Mucosa of stomach (tissue), 1 donor: ENCODE data around the gene MAP3K12.

ENCODE experiments used
- H3K27me3 ChIP-seq: one replicate; pipeline ENCODE4 v1.7.0; 2013; ENCODE audit warnings: mild to moderate bottlenecking, low read length; ENCODE audit not compliant: control insufficient read depth, insufficient read depth
- H3K36me3 ChIP-seq: one replicate; pipeline ENCODE4 v1.7.0; 2013; ENCODE audit warnings: low read length; ENCODE audit not compliant: control insufficient read depth, insufficient read depth
- H3K4me1 ChIP-seq: one replicate; pipeline ENCODE4 v1.7.0; 2013; ENCODE audit warnings: mild to moderate bottlenecking, low read length; ENCODE audit not compliant: control insufficient read depth, insufficient read depth
- H3K4me3 ChIP-seq: one replicate; pipeline ENCODE4 v1.7.0; 2013; ENCODE audit warnings: low read length
- H3K9ac ChIP-seq: one replicate; pipeline ENCODE4 v1.7.0; 2013; ENCODE audit warnings: mild to moderate bottlenecking, low read length, moderate library complexity
- H3K9me3 ChIP-seq: one replicate; pipeline ENCODE4 v1.7.0; 2013; ENCODE audit warnings: mild to moderate bottlenecking, low read length, moderate library complexity; ENCODE audit not compliant: control insufficient read depth
- donor health status: Pancreatic carcinoma.

Gene MAP3K12

DNA sequence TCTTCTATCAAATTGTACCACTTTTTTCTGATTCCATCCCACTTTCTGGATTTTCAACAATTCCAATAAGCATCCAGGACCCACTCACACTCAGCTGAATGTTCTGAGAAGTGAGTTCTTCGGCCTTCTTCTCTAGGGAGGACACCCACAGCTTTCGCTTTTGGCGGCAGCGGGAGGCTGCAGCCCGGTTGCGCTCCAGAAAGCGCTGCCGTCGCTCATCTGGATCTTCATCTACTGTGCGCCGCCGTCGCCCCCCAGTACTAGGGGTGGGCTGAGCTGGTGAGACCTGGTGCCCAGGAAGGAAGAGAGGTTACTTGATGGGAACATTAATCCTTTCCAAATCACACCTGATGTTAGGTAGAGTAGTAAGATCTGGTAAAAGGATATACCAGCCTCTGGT is 25.2 kb upstream of the MAP3K12 start:
- Histone ChIP-seq H3K4me1 (no peaks in the 10 kb centered on the region), H3K36me3 (peaks cover 13% of the 10 kb centered on the region)

DNA sequence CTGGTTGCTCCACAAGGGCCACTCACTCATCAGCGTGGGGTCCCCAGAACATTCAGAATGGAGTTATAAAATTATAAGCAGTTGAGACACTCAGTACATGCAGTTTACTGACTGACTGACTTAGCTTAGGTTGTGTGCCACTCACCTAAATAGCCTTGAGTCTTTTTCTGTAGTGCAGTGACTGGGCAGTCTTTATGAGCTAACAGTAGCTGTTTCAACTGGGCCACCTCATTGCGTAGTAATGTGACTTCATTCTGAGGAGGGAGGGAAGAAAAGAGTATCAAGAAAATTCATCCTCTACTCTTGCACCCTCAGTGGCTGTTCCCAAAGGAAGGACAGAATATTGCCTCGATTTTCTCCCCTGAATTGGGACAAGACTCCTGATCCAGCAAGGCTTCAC is 23.9 kb upstream of the MAP3K12 start:
- H3K36me3 ChIP-seq = peaks cover 13% of the 10 kb centered on the region
- H3K4me3 ChIP-seq = no peak overlapping the region
- H3K4me1 ChIP-seq = no peaks in the 10 kb centered on the region
- no peak overlapping the region for H3K9ac ChIP-seq
- no peaks in the 10 kb centered on the region for H3K9me3 ChIP-seq
- no peaks in the 10 kb centered on the region for H3K27me3 ChIP-seq

More for the DNA sequence above, 25.2 kb upstream of the MAP3K12 start:
- no peak overlapping the region for H3K9ac ChIP-seq
- H3K9me3 ChIP-seq = no peaks in the 10 kb centered on the region
- H3K4me3 ChIP-seq = no peak overlapping the region
- H3K27me3 ChIP-seq = no peaks in the 10 kb centered on the region

DNA sequence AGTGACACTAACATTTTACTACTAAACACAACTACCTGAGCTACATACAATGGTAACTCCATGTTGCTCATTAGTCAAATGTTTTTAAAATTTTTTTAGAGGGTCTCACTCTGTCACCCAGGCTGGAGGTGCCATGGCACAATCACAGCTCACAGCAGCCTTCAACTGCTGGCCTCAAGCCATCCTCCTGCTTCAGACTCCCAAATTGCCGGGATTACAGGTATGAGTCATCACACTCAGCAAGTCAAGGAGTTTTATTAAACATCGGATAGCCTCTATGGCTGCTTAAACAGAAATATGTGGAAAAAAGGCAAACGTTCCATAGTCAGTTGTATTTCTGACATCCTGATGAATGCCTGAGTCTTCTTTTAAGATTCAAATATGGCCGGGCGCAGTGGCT is 19.1 kb upstream of the MAP3K12 start:
- Histone ChIP-seq H3K4me1 (no peaks in the 10 kb centered on the region), H3K9ac (no peak overlapping the region), H3K36me3 (peaks cover 23% of the 10 kb centered on the region), H3K4me3 (no peak overlapping the region), H3K27me3 (no peaks in the 10 kb centered on the region), H3K9me3 (no peaks in the 10 kb centered on the region)

DNA sequence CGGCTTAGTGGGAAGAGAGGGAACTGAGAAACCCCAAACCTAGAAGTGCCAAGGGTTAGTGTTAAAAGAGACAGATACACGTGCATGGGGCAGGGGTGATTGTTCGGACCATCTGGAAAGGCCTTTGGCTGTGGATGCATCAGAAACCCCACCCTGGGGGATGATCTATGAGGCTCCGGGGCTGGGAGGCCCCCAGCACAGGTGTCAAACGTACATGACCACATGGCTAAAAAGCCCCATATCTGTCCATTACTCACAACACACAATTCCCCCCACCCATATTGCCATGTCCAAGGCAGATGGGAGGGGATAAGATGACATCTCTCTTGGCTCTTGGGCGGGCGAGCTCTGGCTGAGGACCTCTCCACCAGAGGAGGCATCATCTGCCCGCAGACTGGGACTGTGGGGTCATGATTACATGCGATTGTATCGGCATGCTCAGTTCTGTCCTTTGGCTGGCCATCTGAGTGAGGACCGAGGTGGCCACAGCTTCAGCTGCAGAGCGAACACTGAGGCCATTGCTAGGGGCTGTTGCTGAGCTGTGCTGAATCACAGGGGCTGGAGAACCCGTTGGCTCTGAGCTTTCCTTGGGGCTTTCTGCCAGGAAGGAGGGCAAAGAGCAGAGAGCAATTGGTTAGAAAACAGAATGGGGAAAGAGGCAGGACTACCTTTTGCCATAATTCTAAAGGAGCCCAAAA is 17.6 kb upstream of the MAP3K12 start:
- Histone ChIP-seq H3K9me3 (no peaks in the 10 kb centered on the region), H3K9ac (no peak overlapping the region), H3K4me3 (no peak overlapping the region), H3K27me3 (no peaks in the 10 kb centered on the region), H3K36me3 (peaks cover 10% of the 10 kb centered on the region), H3K4me1 (no peaks in the 10 kb centered on the region)

DNA sequence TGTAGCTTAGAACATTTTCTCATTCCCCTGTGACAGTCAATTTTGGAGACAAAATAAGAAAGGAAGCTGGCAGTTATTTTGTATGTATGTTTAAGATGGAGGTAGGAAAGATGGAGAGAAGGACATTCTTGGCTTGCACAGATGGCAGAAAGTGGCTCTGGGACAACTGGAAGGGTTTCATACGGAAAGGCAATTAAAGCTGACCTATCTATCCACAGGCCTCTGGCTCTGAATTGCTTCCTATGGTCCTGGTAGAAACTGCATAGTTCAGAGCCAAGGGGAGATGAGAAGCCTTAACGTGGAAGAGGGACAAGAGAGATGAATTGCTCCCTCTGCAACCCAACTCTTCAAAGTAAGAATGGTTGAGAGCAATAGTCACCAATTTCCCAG is 16.0 kb upstream of the MAP3K12 start:
- Histone ChIP-seq H3K9me3 (no peaks in the 10 kb centered on the region), H3K4me3 (no peak overlapping the region), H3K9ac (no peak overlapping the region), H3K4me1 (no peaks in the 10 kb centered on the region), H3K36me3 (peaks cover 10% of the 10 kb centered on the region), H3K27me3 (no peaks in the 10 kb centered on the region)

DNA sequence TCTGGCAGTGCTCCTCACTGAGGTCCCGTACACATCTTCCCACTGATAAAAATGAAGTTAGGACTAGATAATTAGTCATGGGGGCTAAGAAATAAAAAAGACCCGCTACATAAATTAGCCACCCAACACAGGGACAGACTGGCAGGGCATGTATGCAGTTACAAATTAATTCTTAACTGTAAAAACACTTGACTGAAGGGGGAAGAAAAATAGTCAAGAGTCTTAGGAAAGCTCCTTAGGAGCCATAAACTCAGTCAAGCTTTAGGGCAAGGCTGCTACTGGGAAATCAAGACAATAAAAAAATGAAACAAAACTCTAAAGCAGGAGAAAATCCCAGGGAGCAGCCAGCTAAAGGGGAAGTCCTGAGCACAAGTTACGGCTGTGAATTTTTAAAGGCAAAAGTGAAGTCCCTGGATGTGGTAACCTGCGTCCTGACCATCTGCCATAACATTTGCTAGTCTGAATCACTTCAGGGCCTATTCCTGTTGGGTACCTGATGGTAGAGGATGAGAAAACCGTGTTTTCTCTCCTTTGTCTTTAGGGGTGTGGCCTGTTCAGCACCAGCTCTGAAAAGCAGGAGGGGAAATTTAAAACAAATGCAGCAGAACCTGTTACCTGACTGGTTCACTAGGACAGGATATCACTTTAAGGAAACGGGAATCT is 15.5 kb upstream of the MAP3K12 start:
- Histone ChIP-seq H3K4me1 (no peaks in the 10 kb centered on the region), H3K4me3 (no peak overlapping the region), H3K36me3 (peaks cover 10% of the 10 kb centered on the region), H3K27me3 (no peaks in the 10 kb centered on the region), H3K9me3 (no peaks in the 10 kb centered on the region), H3K9ac (no peak overlapping the region)

DNA sequence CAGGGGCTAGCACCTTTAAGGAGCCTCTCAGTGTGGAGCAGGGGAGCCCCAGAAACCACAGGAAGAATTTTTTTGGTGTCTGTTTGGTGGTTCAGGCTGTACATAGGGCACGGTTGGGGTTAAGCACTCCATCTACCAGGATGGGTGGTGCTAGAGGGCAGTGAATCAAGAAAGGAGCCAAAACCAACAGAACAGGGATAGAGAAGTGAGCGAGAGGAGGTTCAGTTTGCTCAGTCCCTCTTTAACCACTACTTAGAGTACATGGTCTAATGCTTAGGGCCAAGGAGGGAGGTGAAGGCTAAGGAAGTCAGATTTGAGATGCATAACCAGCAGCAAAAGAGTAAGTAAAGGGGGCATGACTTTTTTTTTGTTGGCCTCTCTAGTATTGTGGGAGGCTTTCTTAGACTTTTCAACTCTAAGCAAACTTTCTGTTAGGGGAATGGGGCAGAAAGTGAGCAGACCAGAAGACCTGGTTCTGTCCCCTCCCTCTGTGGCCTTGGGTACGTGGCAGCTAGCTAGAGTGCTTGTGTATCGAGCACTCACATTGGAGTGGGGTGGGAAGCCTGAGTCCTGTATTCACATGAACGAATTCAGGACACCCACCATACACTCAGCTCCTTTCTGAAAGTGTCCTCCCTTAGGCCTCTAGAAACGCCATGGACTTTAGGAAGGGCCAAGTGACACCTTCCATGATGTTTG is 14.6 kb upstream of the MAP3K12 start:
- Histone ChIP-seq H3K4me3 (no peak overlapping the region), H3K36me3 (peaks cover 10% of the 10 kb centered on the region), H3K9ac (no peak overlapping the region), H3K4me1 (peaks cover 2% of the 10 kb centered on the region), H3K9me3 (no peaks in the 10 kb centered on the region), H3K27me3 (no peaks in the 10 kb centered on the region)

DNA sequence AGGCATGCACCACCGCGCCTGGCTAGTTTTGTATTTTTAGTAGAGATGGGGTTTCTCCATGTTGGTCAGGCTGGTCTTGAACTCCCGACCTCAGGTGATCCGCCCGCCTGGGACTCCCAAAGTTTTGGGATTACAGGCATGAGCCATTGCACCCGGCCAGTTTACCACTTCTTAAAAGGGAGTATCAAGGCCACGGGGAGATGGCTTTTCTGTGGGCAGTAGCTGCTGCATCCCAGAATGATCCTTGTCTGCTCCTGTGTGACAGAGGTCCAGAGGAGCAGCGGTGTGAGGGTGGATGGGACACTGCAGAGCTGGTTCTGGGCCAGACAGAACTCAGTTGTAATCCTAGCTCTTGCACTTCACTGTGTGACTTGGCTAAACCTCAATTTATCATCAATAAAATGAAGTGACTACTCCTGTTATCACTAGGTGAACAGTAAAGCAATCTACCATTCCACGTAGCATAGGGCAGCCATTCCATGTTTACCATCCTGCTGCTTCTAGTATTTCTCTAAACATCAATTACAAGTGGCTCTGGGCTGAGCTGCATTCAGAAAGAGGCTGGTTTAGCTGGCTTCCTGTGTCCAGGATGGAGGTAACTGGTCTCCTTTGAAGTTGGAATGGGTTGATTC is 11.0 kb upstream of the MAP3K12 start:
- Histone ChIP-seq H3K9me3 (no peaks in the 10 kb centered on the region), H3K27me3 (no peaks in the 10 kb centered on the region), H3K9ac (no peak overlapping the region), H3K4me3 (no peak overlapping the region), H3K36me3 (peaks cover 9% of the 10 kb centered on the region), H3K4me1 (peaks cover 9% of the 10 kb centered on the region)

DNA sequence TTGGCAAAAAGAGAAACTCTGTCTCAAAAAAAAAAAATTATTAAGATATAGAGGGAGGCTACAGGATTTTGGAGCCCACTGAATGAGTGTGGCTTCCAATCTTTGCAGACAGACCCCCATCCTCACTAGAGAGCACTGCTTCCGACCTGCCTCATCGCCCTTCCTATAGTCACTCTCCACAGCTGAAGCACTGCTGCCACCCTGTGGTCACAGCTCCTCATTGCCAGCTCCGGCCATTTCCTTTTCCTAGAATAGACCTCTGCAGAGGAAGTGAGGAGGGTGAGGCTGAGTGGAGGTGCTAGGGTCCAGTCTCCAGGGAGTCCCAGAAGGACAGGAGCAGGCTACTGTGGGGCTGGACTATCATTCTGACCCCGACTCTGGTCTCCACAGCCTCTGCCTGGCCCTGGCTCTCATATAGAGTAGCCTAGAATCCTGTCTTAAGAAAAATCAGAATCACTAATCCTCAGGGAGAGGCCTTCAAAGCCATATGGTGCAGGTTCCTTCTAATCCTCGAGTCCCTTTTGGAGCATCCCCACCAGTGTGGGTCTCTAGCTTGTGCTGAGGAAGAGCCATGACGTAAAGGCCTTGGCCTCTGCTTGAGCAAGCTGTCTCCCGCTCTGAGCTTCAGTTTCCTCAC is 9.4 kb upstream of the MAP3K12 start:
- H3K9ac ChIP-seq = no peak overlapping the region
- no peak overlapping the region for H3K4me3 ChIP-seq
- H3K27me3 ChIP-seq = no peaks in the 10 kb centered on the region
- peaks cover 9% of the 10 kb centered on the region for H3K4me1 ChIP-seq
- no peaks in the 10 kb centered on the region for H3K9me3 ChIP-seq
- H3K36me3 ChIP-seq = no peaks in the 10 kb centered on the region

DNA sequence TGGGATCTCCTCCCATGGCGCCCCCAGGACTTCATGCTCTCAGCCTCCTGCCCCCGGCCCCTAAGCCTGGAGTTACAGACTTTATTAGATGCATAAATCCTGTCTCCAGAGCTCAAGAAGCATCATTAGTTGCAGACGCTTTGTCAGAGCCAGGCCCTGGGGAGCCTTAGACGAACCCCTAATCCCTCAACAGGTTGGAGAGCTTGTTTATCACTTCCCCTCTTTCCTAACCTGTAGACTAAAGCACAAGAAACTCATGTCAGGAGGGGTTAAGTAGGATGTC is 8.3 kb upstream of the MAP3K12 start:
- Histone ChIP-seq H3K36me3 (no peaks in the 10 kb centered on the region), H3K27me3 (no peaks in the 10 kb centered on the region), H3K9ac (no peak overlapping the region), H3K4me1 (peaks cover 9% of the 10 kb centered on the region), H3K9me3 (no peaks in the 10 kb centered on the region), H3K4me3 (no peak overlapping the region)

DNA sequence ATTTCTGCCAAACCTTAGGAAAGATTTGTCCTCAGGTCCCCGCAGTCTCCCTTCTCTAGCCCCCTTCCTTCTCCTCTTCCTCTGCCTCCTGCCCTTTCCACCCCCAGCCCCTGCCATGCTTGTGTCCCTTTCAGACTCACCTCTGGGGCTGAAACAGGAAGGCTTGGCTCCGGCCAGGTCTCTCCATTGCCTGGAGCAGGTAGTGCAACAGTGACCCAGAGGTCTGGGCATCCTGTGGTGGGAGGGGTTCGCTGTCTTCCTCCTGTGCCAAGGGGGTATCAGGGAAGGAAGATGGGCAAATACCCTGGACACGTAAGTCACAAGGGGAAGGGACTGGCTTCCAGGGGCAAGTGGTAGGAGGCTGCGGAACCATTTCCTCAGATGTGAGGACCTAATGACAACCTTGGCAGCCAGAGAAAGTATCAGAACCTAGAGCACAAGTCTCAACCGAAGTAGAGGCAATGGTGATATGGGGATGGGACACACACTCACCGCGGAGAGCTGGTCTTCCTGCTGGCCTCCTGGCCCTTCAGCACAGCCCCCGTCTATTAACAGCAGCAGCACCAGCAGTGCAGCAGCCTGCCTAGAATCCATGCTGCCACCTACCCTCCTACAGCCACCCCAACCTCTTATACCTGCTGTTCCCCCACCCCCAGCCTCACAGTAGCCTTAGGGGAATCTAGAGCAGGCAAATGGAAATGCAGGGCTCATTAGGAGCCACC is 7.8 kb upstream of the MAP3K12 start, which contains the start of gene NPFF:
Gene NPFF, minus strand, starts transcription at position 604 of the 722 bp plus-strand sequence. Its CDS starts 10 bp downstream, at position 594.
- no peak within 1 kb of the TSS for H3K4me3 ChIP-seq
- H3K36me3 ChIP-seq = no peaks in the 10 kb centered on the region
- no peaks in the 10 kb centered on the region for H3K9me3 ChIP-seq
- peaks cover 12% of the 10 kb centered on the region for H3K4me1 ChIP-seq
- no peaks in the 10 kb centered on the region for H3K27me3 ChIP-seq
- H3K9ac ChIP-seq = no peak within 1 kb of the TSS
